ENCODE measurements around the gene TOGARAM2.
"Not testable (repeated sequence)": the region's sequence is repeated elsewhere in the genome, so short reads cannot be mapped to it uniquely, and the experiment has no call there.

Gene TOGARAM2

GRCh38 chr2:28977176-28977875, 3.8 kb upstream of the TOGARAM2 start:
- DNase-seq (ENCODE audit: low spot score), result no peak

- DNase-seq (ENCODE audit: low spot score), result not testable (repeated sequence)
These were observed 3.1 kb upstream of the TOGARAM2 start for GRCh38 chr2:28978001-28978400.

GRCh38 chr2:28978606-28979005, 2.5 kb upstream of the TOGARAM2 start:
- DNase-seq (ENCODE audit: low spot score), result no peak

- no peak for DNase-seq (ENCODE audit: low spot score)
These were observed 2.1 kb upstream of the TOGARAM2 start for GRCh38 chr2:28979041-28979440.

GRCh38 chr2:28979576-28980366, 1.3 kb upstream of the TOGARAM2 start:
- no peak for DNase-seq (ENCODE audit: low spot score)

GRCh38 chr2:28980368-28981015, 606 bp upstream of the TOGARAM2 start:
- DNase-seq (ENCODE audit: low spot score), result no peak

- no peak for DNase-seq (ENCODE audit: low spot score)
These were observed 700 bp downstream of the TOGARAM2 start for GRCh38 chr2:28981620-28982376.

- DNase-seq (ENCODE audit: low spot score), result no peak
These were observed 1.4 kb downstream of the TOGARAM2 start for GRCh38 chr2:28982381-28982950.

- DNase-seq (ENCODE audit: low spot score), result no peak
These were observed 5.3 kb downstream of the TOGARAM2 start for GRCh38 chr2:28986429-28986828.

GRCh38 chr2:28989973-28990372, 8.9 kb downstream of the TOGARAM2 start:
- no peak for DNase-seq (ENCODE audit: low spot score)

- DNase-seq (ENCODE audit: low spot score), result no peak
These were observed 9.3 kb downstream of the TOGARAM2 start for GRCh38 chr2:28990445-28990844.

GRCh38 chr2:28991021-28991420, 9.9 kb downstream of the TOGARAM2 start:
- DNase-seq (ENCODE audit: low spot score), result no peak

- DNase-seq (ENCODE audit: low spot score), result no peak
These were observed 10.4 kb downstream of the TOGARAM2 start for GRCh38 chr2:28991460-28991859.

- peak; percentile 58 for DNase-seq (ENCODE audit: low spot score)
These were observed 12.3 kb downstream of the TOGARAM2 start for GRCh38 chr2:28993206-28993960.

- no peak for DNase-seq (ENCODE audit: low spot score)
These were observed 13.0 kb downstream of the TOGARAM2 start for GRCh38 chr2:28994074-28994473.

- DNase-seq (ENCODE audit: low spot score), result no peak
These were observed 13.6 kb downstream of the TOGARAM2 start for GRCh38 chr2:28994679-28995078.

GRCh38 chr2:28995765-28996750, 15.0 kb downstream of the TOGARAM2 start:
- no peak for DNase-seq (ENCODE audit: low spot score)

- DNase-seq (ENCODE audit: low spot score), result no peak
These were observed 16.2 kb downstream of the TOGARAM2 start for GRCh38 chr2:28997237-28997846.

Measured in LoVo (cell line).